Spleen (tissue), 11 donors: Measurements from ENCODE around the gene TAS2R50. TPM values are rescaled to one million over a fixed set of nuclear protein-coding genes. Genes with fewer than 3 reads are reported as not detected.

Source experiments
- DNase-seq: peaks from one replicate; pipeline ENCODE4 v3.0.0-alpha.2; 2020
- H3K27ac ChIP-seq, 8 donors: fragments of 200-600 bp; sonication (generic) in 7 of 8; 1 replicate in 4 of 8; 2 replicates in 4 of 8; pipeline versions ENCODE4 v1.5.0 to v1.8.0; 2016 to 2021; ENCODE audit warnings: inconsistent platforms in 4 of 8, mild to moderate bottlenecking in 4 of 8, moderate library complexity in 1 of 8
- H3K27me3 ChIP-seq, 7 donors: fragments of 200-600 bp; sonication (generic) in 6 of 7; replicated peaks in 1 of 7; 1 replicate in 4 of 7; 2 replicates in 3 of 7; pipeline versions ENCODE4 v1.5.0 to v1.8.0; 2016 to 2021; ENCODE audit warnings: inconsistent platforms in 3 of 7, mild to moderate bottlenecking in 1 of 7
- H3K36me3 ChIP-seq, 6 donors: fragments of 200-600 bp; sonication (generic) in 5 of 6; 1 replicate in 4 of 6; 2 replicates in 2 of 6; pipeline versions ENCODE4 v1.5.0 to v1.8.0; 2016 to 2021; ENCODE audit warnings: inconsistent platforms in 2 of 6
- H3K4me1 ChIP-seq, 6 donors: fragments of 200-600 bp; sonication (generic) in 5 of 6; 1 replicate in 3 of 6; 2 replicates in 3 of 6; pipeline versions ENCODE4 v1.5.0 to v1.8.0; 2016 to 2021; ENCODE audit warnings: inconsistent platforms in 3 of 6
- H3K4me3 ChIP-seq, 8 donors: fragments of 200-600 bp; sonication (generic) in 7 of 8; 1 replicate in 4 of 8; 2 replicates in 4 of 8; pipeline versions ENCODE4 v1.5.0 to v1.8.0; 2016 to 2021; ENCODE audit warnings: inconsistent platforms in 4 of 8, mild to moderate bottlenecking in 4 of 8, moderate library complexity in 2 of 8
- H3K9me3 ChIP-seq, 8 donors: fragments of 200-600 bp; sonication (generic) in 7 of 8; 1 replicate in 4 of 8; 2 replicates in 4 of 8; pipeline versions ENCODE4 v1.5.0 to v1.8.0; 2016 to 2021; ENCODE audit warnings: inconsistent platforms in 4 of 8
- CTCF ChIP-seq, 11 experiments: fragments of 200-600 bp in 7 of 11; fragments of 450-650 bp in 4 of 11; sonication (generic) in 4 of 11; IDR thresholded peaks in 8 of 11; conservative IDR thresholded peaks in 3 of 11; 1 replicate in 7 of 11; 2 replicates in 4 of 11; pipeline versions ENCODE4 v1.4.0 to v1.8.0; 2016 to 2021; ENCODE audit warnings: antibody characterized with exemption in 11 of 11, inconsistent platforms in 4 of 11, mild to moderate bottlenecking in 1 of 11
- POLR2A ChIP-seq, 3 donors: fragments of 450-650 bp; IDR thresholded peaks; one replicate each; pipeline ENCODE4 v1.5.1; 2017; ENCODE audit warnings: antibody characterized with exemption in 3 of 3, mild to moderate bottlenecking in 1 of 3
- POLR2AphosphoS5 ChIP-seq, 3 donors: sonication (generic); formaldehyde crosslinking; IDR thresholded peaks; one replicate each; pipeline ENCODE4 v1.5.1; 2017; ENCODE audit warnings: antibody characterized with exemption in 3 of 3
- WGBS, 5 donors: extraction: QIAGEN DNeasy Blood & Tissue Kit in 3 of 5; methylation state at CpG; one replicate each; pipeline versions ENCODE4 v1.1.5 to v1.1.7; 2013 to 2018; 5-methylcytosine and 5-hydroxymethylcytosine counted together
- intact Hi-C: fragments of 100-400 bp; cut with DNase I; formaldehyde crosslinking; loops from one replicate; pipeline ENCODE4 v1.15.0; 2023; ENCODE audit warnings: low total_unique reads
- polyA plus RNA-seq, 3 donors: library from polyadenylated mRNA; stranded (reverse); fragments of 200-250 nt; gene quantifications; one replicate each; pipeline ENCODE4 v1.2.1, GENCODE V29; 2013
- total RNA-seq, 7 donors: library from RNA; depleted of rRNA in 3 of 7; stranded (reverse); fragments of >200 nt in 3 of 7; fragmentation: NEBNext Ultra II Directional in 4 of 7; extraction: Animal tissue kit (Norgen Biotek cat#: 25700) in 4 of 7; gene quantifications; one replicate each; pipeline versions ENCODE4 v1.1.0 to v1.2.1, GENCODE V29; 2016 to 2021
- donor health status: healthy with polysubstance abuse.
- donor health status: DM: no; HTN: no; CAD: no; lungs with moderate emphysema.
- donor health status: DM: no; HTN: no; CAD: no.
- donor health status: Bipolar disorder and iron deficiency.
- donor health status: healthy.
- donor health status: DM: no; HTN: no; CAD: no.
- donor health status: DM: yes; HTN: yes; CAD: no.

TAS2R50 gene
- total and polyA plus RNA-seq, 10 donors = 0.10 to 7.1 (median 4.3) TPM; not detected in 2

- no peak overlapping the region for H3K27ac ChIP-seq
- peaks cover 0 to 13% (median 0%) of the 10 kb centered on the region in 8 donors for H3K9me3 ChIP-seq
- H3K4me3 ChIP-seq = no peak overlapping the region
- H3K27me3 ChIP-seq = no peaks in the 10 kb centered on the region
- WGBS, 5 donors = 78 to 92% (median 87%) methylated on average over 2 of the region's 2 CpGs
- H3K4me1 ChIP-seq = no peaks in the 10 kb centered on the region
- intact Hi-C loops = no loop called here
- H3K36me3 ChIP-seq = peaks cover 0 to 23% (median 4%) of the 10 kb centered on the region in 6 donors
- DNase-seq = no peak
- TF ChIP-seq POLR2AphosphoS5 (IDR thresholded peaks at IDR 0.05) (no peak), CTCF (IDR thresholded peaks at IDR 0.05 in 8 of 11, conservative IDR thresholded peaks at IDR 0.05 in 3 of 11) (no peak), POLR2A (IDR thresholded peaks at IDR 0.05) (no peak)
Observed at GRCh38 chr12:11023387-11023786, 36.7 kb upstream of the TAS2R50 start.

- no peak within 1 kb of the TSS for H3K27ac ChIP-seq
- intact Hi-C loops = no loop called here
- 96 to 100% (median 98%) methylated on average over 1 of the region's 1 CpG for WGBS, 5 donors
- no peak within 1 kb of the TSS for H3K4me3 ChIP-seq
- no peaks in the 10 kb centered on the region for H3K27me3 ChIP-seq
- no peak for DNase-seq
- peaks cover 0 to 13% (median 0%) of the 10 kb centered on the region in 8 donors for H3K9me3 ChIP-seq
- TF ChIP-seq POLR2AphosphoS5 (IDR thresholded peaks at IDR 0.05) (no peak), CTCF (IDR thresholded peaks at IDR 0.05 in 8 of 11, conservative IDR thresholded peaks at IDR 0.05 in 3 of 11) (no peak), POLR2A (IDR thresholded peaks at IDR 0.05) (no peak)
- peaks cover 0 to 20% (median 0%) of the 10 kb centered on the region in 6 donors for H3K36me3 ChIP-seq
- H3K4me1 ChIP-seq = no peaks in the 10 kb centered on the region
Observed at GRCh38 chr12:11022520-11022919, 35.8 kb upstream of the TAS2R50 start, which contains the start of gene TAS2R19. Gene TAS2R19 (minus strand): TSS chr12:11022620. CDS start chr12:11022571, 49 bp downstream.

GRCh38 chr12:11016937-11017336, 30.2 kb upstream of the TAS2R50 start:
- no peak for TF ChIP-seq POLR2AphosphoS5 (IDR thresholded peaks at IDR 0.05)
- TF ChIP-seq CTCF (IDR thresholded peaks at IDR 0.05 in 8 of 11, conservative IDR thresholded peaks at IDR 0.05 in 3 of 11) = no peak
- TF ChIP-seq POLR2A (IDR thresholded peaks at IDR 0.05) = no peak
- intact Hi-C loops = no loop called here
- Histone ChIP-seq H3K27me3 (no peaks in the 10 kb centered on the region), H3K36me3 (peaks cover 0 to 16% (median 0%) of the 10 kb centered on the region in 6 donors), H3K4me1 (no peaks in the 10 kb centered on the region), H3K9me3 (no peaks in the 10 kb centered on the region), H3K4me3 (no peak overlapping the region), H3K27ac (no peak overlapping the region)
- DNase-seq = no peak
- WGBS, 5 donors = 91 to 98% (median 96%) methylated on average over 1 of the region's 1 CpG

- WGBS, 5 donors = 74 to 90% (median 88%) methylated on average over 4 of the region's 4 CpGs
- intact Hi-C loops = no loop called here
- no peak for DNase-seq
- H3K36me3 ChIP-seq = peaks cover 0 to 13% (median 0%) of the 10 kb centered on the region in 6 donors
- no peak for TF ChIP-seq POLR2A (IDR thresholded peaks at IDR 0.05)
- TF ChIP-seq CTCF (IDR thresholded peaks at IDR 0.05 in 8 of 11, conservative IDR thresholded peaks at IDR 0.05 in 3 of 11) = no peak
- no peak for TF ChIP-seq POLR2AphosphoS5 (IDR thresholded peaks at IDR 0.05)
- H3K9me3 ChIP-seq = no peaks in the 10 kb centered on the region
- H3K27ac ChIP-seq = no peak overlapping the region
- H3K27me3 ChIP-seq = no peaks in the 10 kb centered on the region
- H3K4me3 ChIP-seq = no peak overlapping the region
- H3K4me1 ChIP-seq = no peaks in the 10 kb centered on the region
Observed at GRCh38 chr12:11015775-11016430, 29.2 kb upstream of the TAS2R50 start.
